Measurements from ENCODE around the gene SLC29A1. TPM values are rescaled to one million over a fixed set of nuclear protein-coding genes. Genes with fewer than 3 reads are reported as not detected.
A peak's percentile ranks its signal among the peaks of the same experiment; 100 is the strongest.

SLC29A1 gene
- total RNA-seq, 1 donor from 2014 or later: 36.1 TPM

- TF ChIP-seq, protein P1, sequence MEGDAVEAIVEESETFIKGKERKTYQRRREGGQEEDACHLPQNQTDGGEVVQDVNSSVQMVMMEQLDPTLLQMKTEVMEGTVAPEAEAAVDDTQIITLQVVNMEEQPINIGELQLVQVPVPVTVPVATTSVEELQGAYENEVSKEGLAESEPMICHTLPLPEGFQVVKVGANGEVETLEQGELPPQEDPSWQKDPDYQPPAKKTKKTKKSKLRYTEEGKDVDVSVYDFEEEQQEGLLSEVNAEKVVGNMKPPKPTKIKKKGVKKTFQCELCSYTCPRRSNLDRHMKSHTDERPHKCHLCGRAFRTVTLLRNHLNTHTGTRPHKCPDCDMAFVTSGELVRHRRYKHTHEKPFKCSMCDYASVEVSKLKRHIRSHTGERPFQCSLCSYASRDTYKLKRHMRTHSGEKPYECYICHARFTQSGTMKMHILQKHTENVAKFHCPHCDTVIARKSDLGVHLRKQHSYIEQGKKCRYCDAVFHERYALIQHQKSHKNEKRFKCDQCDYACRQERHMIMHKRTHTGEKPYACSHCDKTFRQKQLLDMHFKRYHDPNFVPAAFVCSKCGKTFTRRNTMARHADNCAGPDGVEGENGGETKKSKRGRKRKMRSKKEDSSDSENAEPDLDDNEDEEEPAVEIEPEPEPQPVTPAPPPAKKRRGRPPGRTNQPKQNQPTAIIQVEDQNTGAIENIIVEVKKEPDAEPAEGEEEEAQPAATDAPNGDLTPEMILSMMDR (IDR thresholded peaks at IDR 0.05; ENCODE audit: insufficient read depth, low read length, poor library complexity, severe bottlenecking): no peak
- DNase-seq (ENCODE audit: low read depth): no peak
Observed at GRCh38 chr6:44267252-44267651, 43.9 kb downstream of the SLC29A1 start.

GRCh38 chr6:44268095-44268628, 44.8 kb downstream of the SLC29A1 start:
- DNase-seq (ENCODE audit: low read depth): no peak
- TF ChIP-seq, protein P1 (IDR thresholded peaks at IDR 0.05; ENCODE audit: insufficient read depth, low read length, poor library complexity, severe bottlenecking): peak; percentile 93

More at GRCh38 chr6:44267252-44267651, 43.9 kb downstream of the SLC29A1 start:
- Histone ChIP-seq H3K27me3 (ENCODE audit: control insufficient read depth, insufficient read depth, low read length) (peaks cover 37% of the 10 kb centered on the region), H3K36me3 (ENCODE audit: control insufficient read depth, insufficient read depth, low read length) (no peaks in the 10 kb centered on the region), H3K4me3 (ENCODE audit: low read depth, low read length) (no peak overlapping the region)

GRCh38 chr6:44269178-44269920, 46.0 kb downstream of the SLC29A1 start:
- Histone ChIP-seq H3K36me3 (ENCODE audit: control insufficient read depth, insufficient read depth, low read length) (no peaks in the 10 kb centered on the region), H3K4me3 (ENCODE audit: low read depth, low read length) (no peak overlapping the region), H3K27me3 (ENCODE audit: control insufficient read depth, insufficient read depth, low read length) (peaks cover 50% of the 10 kb centered on the region)
- TF ChIP-seq, protein P1 (IDR thresholded peaks at IDR 0.05; ENCODE audit: insufficient read depth, low read length, poor library complexity, severe bottlenecking): no peak
- no peak for DNase-seq (ENCODE audit: low read depth)

More at GRCh38 chr6:44268095-44268628, 44.8 kb downstream of the SLC29A1 start:
- Histone ChIP-seq H3K27me3 (ENCODE audit: control insufficient read depth, insufficient read depth, low read length) (peaks cover 46% of the 10 kb centered on the region), H3K4me3 (ENCODE audit: low read depth, low read length) (no peak overlapping the region), H3K36me3 (ENCODE audit: control insufficient read depth, insufficient read depth, low read length) (no peaks in the 10 kb centered on the region)

DNA sequence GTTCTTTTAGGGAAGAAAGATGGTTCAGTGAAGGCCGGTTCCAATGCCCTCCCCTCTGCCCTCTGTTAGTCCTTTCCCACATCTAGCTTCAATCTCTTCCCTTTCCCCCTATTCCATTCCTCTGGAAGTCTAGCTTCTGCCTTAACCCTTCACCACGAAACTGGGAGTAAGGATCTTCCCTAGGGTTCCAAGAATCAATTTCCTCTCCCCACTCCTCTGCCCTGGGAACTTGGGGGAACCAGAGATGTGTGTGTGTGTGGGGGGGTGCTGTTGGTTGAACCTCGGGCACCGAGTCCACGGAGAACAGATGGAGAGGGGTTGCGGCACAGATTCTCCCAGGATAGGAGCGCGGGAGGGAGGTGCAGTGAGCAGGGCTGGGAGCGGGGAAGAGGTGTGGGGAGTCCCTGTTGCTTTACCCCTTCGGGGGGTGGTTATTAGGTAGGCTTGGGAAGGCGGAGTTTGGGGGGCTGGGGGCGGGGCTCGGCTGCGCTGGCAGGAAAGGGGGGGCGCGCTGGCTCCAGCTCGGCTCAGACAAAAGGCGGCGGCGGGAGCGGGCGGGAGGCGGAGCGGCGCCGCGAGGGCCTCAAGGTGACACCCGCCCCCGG, 46.6 kb downstream of the SLC29A1 start, which contains the start of gene TMEM151B:
TMEM151B (plus strand) TSS at position 530 of the 605 bp plus-strand sequence. CDS start 293 bp downstream, outside the sequence.
- no peak within 1 kb of the TSS for H3K4me3 ChIP-seq (ENCODE audit: low read depth, low read length)
- peaks cover 53% of the 10 kb centered on the region for H3K27me3 ChIP-seq (ENCODE audit: control insufficient read depth, insufficient read depth, low read length)
- DNase-seq (ENCODE audit: low read depth): no peak
- H3K36me3 ChIP-seq (ENCODE audit: control insufficient read depth, insufficient read depth, low read length): no peaks in the 10 kb centered on the region
- TF ChIP-seq, protein P1 (IDR thresholded peaks at IDR 0.05; ENCODE audit: insufficient read depth, low read length, poor library complexity, severe bottlenecking): no peak

- H3K4me3 ChIP-seq (ENCODE audit: low read depth, low read length): no peak overlapping the region
- DNase-seq (ENCODE audit: low read depth): no peak
- H3K36me3 ChIP-seq (ENCODE audit: control insufficient read depth, insufficient read depth, low read length): no peaks in the 10 kb centered on the region
- TF ChIP-seq, protein P1 (IDR thresholded peaks at IDR 0.05; ENCODE audit: insufficient read depth, low read length, poor library complexity, severe bottlenecking): no peak
- peaks cover 60% of the 10 kb centered on the region for H3K27me3 ChIP-seq (ENCODE audit: control insufficient read depth, insufficient read depth, low read length)
Observed at GRCh38 chr6:44270526-44271405, 47.4 kb downstream of the SLC29A1 start.
